ENCODE data around the gene REG4. TPM values are rescaled to one million over a fixed set of nuclear protein-coding genes. Genes with fewer than 3 reads are reported as not detected.

Gene REG4
- total and polyA plus RNA-seq, 2 donors (not counting 3 experiments of a cell fraction or from before 2014, with no cell fraction given): not detected

DNA sequence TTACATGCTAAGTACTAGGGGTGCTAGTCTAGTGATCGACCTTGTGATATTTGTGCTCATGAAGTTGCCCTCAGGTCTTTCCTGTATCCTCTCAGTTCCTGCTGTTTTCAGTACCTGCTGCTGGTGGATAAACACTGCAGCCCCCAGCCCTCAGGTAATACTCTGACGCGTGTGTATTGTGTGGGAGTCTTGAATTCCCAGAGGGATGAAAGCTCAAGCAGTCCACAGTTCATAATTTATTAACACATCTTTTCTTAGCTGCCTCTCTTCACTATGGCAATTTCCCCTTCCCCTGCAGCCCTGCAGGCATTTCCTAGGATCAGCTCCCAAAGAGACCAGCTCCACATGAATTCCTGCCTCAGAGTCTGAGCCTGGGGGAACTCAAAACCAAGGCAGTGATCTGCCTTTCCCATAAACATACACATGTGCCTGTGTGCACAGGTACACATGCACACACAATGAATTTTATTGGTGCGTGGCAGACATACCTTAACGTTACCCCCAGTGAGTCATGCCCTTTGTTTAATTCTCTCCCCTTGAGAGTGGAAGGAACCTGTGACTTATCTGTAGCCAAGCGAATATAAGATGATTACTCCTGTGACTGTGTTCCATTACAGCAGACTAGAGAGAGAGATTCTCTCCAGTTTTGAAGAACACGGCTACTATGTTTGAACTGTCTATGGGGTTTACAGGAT lies 28.5 kb downstream of the REG4 start:
- Histone ChIP-seq H3K27ac (ENCODE audit: insufficient read depth, low read depth, low read length) (no peak overlapping the region), H3K9me3 (replicated peaks; ENCODE audit: control insufficient read depth, insufficient read depth, low read length) (no peaks in the 10 kb centered on the region), H3K4me2 (ENCODE audit: insufficient read depth, low read length) (no peak overlapping the region), H3K9me1 (replicated peaks; ENCODE audit: control insufficient read depth, extremely low read depth, insufficient read depth, low read length) (no peaks in the 10 kb centered on the region), H3K4me1 (ENCODE audit: control insufficient read depth, extremely low read depth, insufficient read depth, low read length) (no peaks in the 10 kb centered on the region), H3K4me3 (replicated peaks in 1 of 3; ENCODE audit: insufficient read depth in 1 of 3, low read depth in 1 of 3, low read length in 3 of 3) (no peak overlapping the region), H2AFZ (ENCODE audit: low read depth, low read length) (no peak overlapping the region), H4K20me1 (replicated peaks; ENCODE audit: control insufficient read depth, extremely low read depth, insufficient read depth, low read length) (no peaks in the 10 kb centered on the region), H3K36me3 (ENCODE audit: control insufficient read depth in 2 of 2, extremely low read depth in 1 of 2, insufficient read depth in 2 of 2, low read length in 2 of 2) (no peaks in the 10 kb centered on the region), H3K9ac (replicated peaks; ENCODE audit: extremely low read depth, insufficient read depth, low read length) (no peak overlapping the region), H3K79me2 (ENCODE audit: control insufficient read depth, insufficient read depth, low read length) (no peaks in the 10 kb centered on the region), H3K27me3 (ENCODE audit: control insufficient read depth in 2 of 2, insufficient read depth in 2 of 2, low read length in 2 of 2) (peaks cover 7 to 15% of the 10 kb centered on the region in 2 experiments)
- ChIA-PET CTCF (no interaction called here), POLR2A (no interaction called here)
- TF ChIP-seq GATA2 (IDR thresholded peaks at IDR 0.05; ENCODE audit: insufficient read depth, insufficient read length, low read depth, low read length) (no peak), POLR2AphosphoS5 (IDR thresholded peaks at IDR 0.05; ENCODE audit: insufficient read depth, low read depth, low read length) (no peak), CTCF (IDR thresholded peaks at IDR 0.05; ENCODE audit: extremely low read depth in 1 of 2, insufficient read depth in 1 of 2, low read depth in 1 of 2, low read length in 2 of 2) (no peak), MAX (IDR thresholded peaks at IDR 0.05; ENCODE audit: insufficient read depth, insufficient read length) (no peak), JUN (IDR thresholded peaks at IDR 0.05; ENCODE audit: borderline replicate concordance, insufficient read depth, insufficient read length, low read depth) (no peak), FOS (IDR thresholded peaks at IDR 0.05; ENCODE audit: borderline replicate concordance, insufficient read depth, low read length) (no peak), EZH2 (IDR thresholded peaks at IDR 0.05; ENCODE audit: borderline replicate concordance, low read depth, low read length, severe bottlenecking) (no peak), MYC (IDR thresholded peaks at IDR 0.05; ENCODE audit: low read depth, low read length) (no peak), POLR2A (IDR thresholded peaks at IDR 0.05; ENCODE audit: low read depth, low read length) (no peak)
- no TSS peak for BruUV-seq (replicated peaks)
- dilution Hi-C loops (cut with MboI; ENCODE audit: extremely low pct_ligation_motif_present, low sequenced_read_pairs): no loop called here
- FAIRE-seq: no peak
- DNase-seq (ENCODE audit: low read depth, low spot score): no peak
- intact Hi-C loops (cut with micrococcal nuclease): no loop called here
